Panc1 (cell line): Measurements from ENCODE around the gene PPDPF. TPM values are rescaled to one million over a fixed set of nuclear protein-coding genes. Genes with fewer than 3 reads are reported as not detected.

ENCODE experiments used
- ATAC-seq: fragments of 200-7000 bp; cut with Tn5 transposase; 2 replicates; pipeline ENCODE4 v1.9.1; 2020; ENCODE audit warnings: mild to moderate bottlenecking, moderate library complexity
- BruUV-seq: library from RNA; stranded (reverse); fragments of 400-500 nt; replicated peaks from 2 replicates; lab custom pipeline; 2021; lab: Mats Ljungman, UMichigan
- CTCF ChIA-PET: fragments of 300-600 bp; sonication (Branson Sonifier 250); formaldehyde crosslinking; loops from one replicate; lab custom pipeline; 2022; ENCODE audit warnings: antibody characterized with exemption; lab: Charles Lee
- POLR2A ChIA-PET: fragments of 300-600 bp; sonication (Branson Sonifier 250); formaldehyde crosslinking; loops from one replicate; lab custom pipeline; 2022; ENCODE audit warnings: antibody characterized with exemption; lab: Charles Lee
- DNase-seq: peaks from one replicate; pipeline ENCODE4 v3.0.0-alpha.2; 2010; ENCODE audit warnings: low read depth, low spot score
- H3K27ac ChIP-seq: 2 replicates; pipeline ENCODE4 v1.5.1; 2011; ENCODE audit warnings: mild to moderate bottlenecking, low read length, inconsistent platforms
- H3K27me3 ChIP-seq: fragments of 200-500 bp; sonication (Bioruptor generic); 2 replicates; pipeline ENCODE4 v1.6.0; 2014; ENCODE audit warnings: low read length, inconsistent platforms; ENCODE audit not compliant: control insufficient read depth, insufficient read depth
- H3K36me3 ChIP-seq: fragments of 200-500 bp; sonication (Bioruptor generic); 2 replicates; pipeline ENCODE4 v1.5.1; 2014; ENCODE audit warnings: inconsistent platforms, mild to moderate bottlenecking, low read length, moderate library complexity; ENCODE audit not compliant: control insufficient read depth, insufficient read depth
- H3K4me1 ChIP-seq: 2 replicates; pipeline ENCODE4 v1.5.1; 2011; ENCODE audit warnings: inconsistent platforms, mild to moderate bottlenecking, low read length, moderate library complexity; ENCODE audit not compliant: control insufficient read depth, insufficient read depth
- H3K4me3 ChIP-seq, 2 experiments: 2 replicates each; pipeline ENCODE4 v1.5.1; 2011 to 2012; ENCODE audit warnings: low read depth in 2 of 2, low read length in 2 of 2, mild to moderate bottlenecking in 2 of 2, inconsistent platforms in 1 of 2, moderate library complexity in 1 of 2
- H3K9me3 ChIP-seq: fragments of 200-500 bp; sonication (Bioruptor generic); 2 replicates; pipeline ENCODE4 v1.5.1; 2014; ENCODE audit warnings: low read depth, mild to moderate bottlenecking, inconsistent platforms, low read length, moderate library complexity; ENCODE audit not compliant: control insufficient read depth, insufficient read depth
- CTCF ChIP-seq: fragments of 450-650 bp; IDR thresholded peaks from 2 replicates; pipeline ENCODE4 v1.5.1; 2017; ENCODE audit warnings: mild to moderate bottlenecking
- POLR2AphosphoS5 ChIP-seq: IDR thresholded peaks from 2 replicates; pipeline ENCODE4 v1.6.1; 2012; ENCODE audit warnings: mild to moderate bottlenecking, low read depth, low read length, moderate library complexity
- REST ChIP-seq, 2 experiments: IDR thresholded peaks; 2 replicates each; pipeline ENCODE4 v1.6.1; 2011 to 2012; ENCODE audit warnings: low read depth in 2 of 2, control low read depth in 1 of 2, low read length in 1 of 2, mild to moderate bottlenecking in 1 of 2, moderate library complexity in 1 of 2; ENCODE audit not compliant: insufficient read depth in 1 of 2
- SIN3A ChIP-seq: IDR thresholded peaks from 2 replicates; pipeline ENCODE4 v1.6.1; 2012; ENCODE audit warnings: low read depth, mild to moderate bottlenecking, low read length, moderate library complexity, borderline replicate concordance; ENCODE audit not compliant: insufficient read depth
- TCF7L2 ChIP-seq: IDR thresholded peaks from 2 replicates; pipeline ENCODE4 v1.6.1; 2011; ENCODE audit warnings: mild to moderate bottlenecking, low read depth, low read length, inconsistent platforms
- in situ Hi-C: cut with HindIII; loops from 2 replicates; pipeline ENCODE4 v1.10.0; 2016; ENCODE audit warnings: low sequenced_read_pairs, low pct_unique_long_range_greater_than_20kb
- intact Hi-C: fragments of 100-400 bp; cut with micrococcal nuclease; formaldehyde crosslinking; loops from one replicate; pipeline ENCODE4 v1.10.0; 2022; ENCODE audit not compliant: unreplicated experiment
- total RNA-seq: library from RNA; stranded (reverse); gene quantifications from one replicate; pipeline ENCODE4 v1.2.1, GENCODE V29; 2021; ENCODE audit not compliant: unreplicated experiment

Gene PPDPF
- total RNA-seq, 1 experiment from 2014 or later: 241 TPM

- BruUV-seq: no TSS peak
- no peaks in the 10 kb centered on the region for H3K9me3 ChIP-seq
Observed at GRCh38 chr20:63525185-63525584, 4.6 kb downstream of the PPDPF start.

GRCh38 chr20:63525971-63526370, 5.4 kb downstream of the PPDPF start:
- in situ Hi-C loops: no loop called here
- ChIA-PET POLR2A (no interaction called here), CTCF (no interaction called here)
- TF ChIP-seq TCF7L2: no peak
- 0 out of 2 replicates have a peak, but pooled peaks have one; percentile 11 for TF ChIP-seq POLR2AphosphoS5
- intact Hi-C loops: no loop called here
- H3K27ac ChIP-seq: no peak overlapping the region
- ATAC-seq (no peak), DNase-seq (no peak)
- peaks cover 3% of the 10 kb centered on the region; the same call in 1 of the 2 replicates for H3K4me1 ChIP-seq
- H3K4me3 ChIP-seq: no peak overlapping the region
- no peaks in the 10 kb centered on the region for H3K9me3 ChIP-seq
- no peaks in the 10 kb centered on the region for H3K27me3 ChIP-seq
- peaks cover 4% of the 10 kb centered on the region; the same call in 1 of the 2 replicates for H3K36me3 ChIP-seq
- no TSS peak for BruUV-seq

More at GRCh38 chr20:63525185-63525584, 4.6 kb downstream of the PPDPF start:
- intact Hi-C loops (no loop called here), in situ Hi-C loops (no loop called here)
- ATAC-seq: no peak
- no peak for DNase-seq
- CTCF ChIA-PET: no interaction called here
- POLR2A ChIA-PET: no interaction called here
- TF ChIP-seq TCF7L2 (no peak), REST (IDR thresholded peaks at IDR 0.05; ENCODE audit: insufficient read depth in 1 of 2, low read depth in 2 of 2, low read length in 1 of 2) (no peak), POLR2AphosphoS5 (no peak), CTCF (no peak), SIN3A (no peak)
- Histone ChIP-seq H3K27ac (no peak overlapping the region), H3K4me1 (peaks cover 3% of the 10 kb centered on the region; the same call in 1 of the 2 replicates), H3K4me3 (no peak overlapping the region), H3K27me3 (no peaks in the 10 kb centered on the region), H3K36me3 (peaks cover 4% of the 10 kb centered on the region; the same call in 1 of the 2 replicates)

- no TSS peak for BruUV-seq
- in situ Hi-C loops: no loop called here
Observed at GRCh38 chr20:63527184-63527583, 6.6 kb downstream of the PPDPF start.

More at GRCh38 chr20:63527184-63527583, 6.6 kb downstream of the PPDPF start:
- no peak overlapping the region for H3K4me3 ChIP-seq
- TF ChIP-seq REST (IDR thresholded peaks at IDR 0.05; ENCODE audit: insufficient read depth in 1 of 2, low read depth in 2 of 2, low read length in 1 of 2): no peak
- 0 out of 2 replicates have a peak, but pooled peaks have one; percentile 11 for TF ChIP-seq POLR2AphosphoS5
- DNase-seq: no peak
- intact Hi-C loops: no loop called here
- H3K36me3 ChIP-seq: no peaks in the 10 kb centered on the region
- no peak overlapping the region for H3K27ac ChIP-seq
- ChIA-PET CTCF (interaction anchor here (0.6 kb wide), 1 partner anchor 62 kb away, joined by 3 read pairs; no protein-coding TSS in a partner anchor), POLR2A (interaction anchor here (0.7 kb wide), 1 partner anchor 19 kb away, joined by 4 read pairs; no protein-coding TSS in a partner anchor)
- no peak for ATAC-seq
- H3K4me1 ChIP-seq: no peaks in the 10 kb centered on the region; the same call in 1 of the 2 replicates
- H3K9me3 ChIP-seq: no peaks in the 10 kb centered on the region
- H3K27me3 ChIP-seq: no peaks in the 10 kb centered on the region
